ENCODE results near the gene PIWIL4. TPM values are rescaled to one million over a fixed set of nuclear protein-coding genes. Genes with fewer than 3 reads are reported as not detected.

The PIWIL4 gene
- total and polyA plus RNA-seq, 5 experiments from 2014 or later = 0.98 to 1.6 (median 1.5) TPM; not detected in 2

DNA sequence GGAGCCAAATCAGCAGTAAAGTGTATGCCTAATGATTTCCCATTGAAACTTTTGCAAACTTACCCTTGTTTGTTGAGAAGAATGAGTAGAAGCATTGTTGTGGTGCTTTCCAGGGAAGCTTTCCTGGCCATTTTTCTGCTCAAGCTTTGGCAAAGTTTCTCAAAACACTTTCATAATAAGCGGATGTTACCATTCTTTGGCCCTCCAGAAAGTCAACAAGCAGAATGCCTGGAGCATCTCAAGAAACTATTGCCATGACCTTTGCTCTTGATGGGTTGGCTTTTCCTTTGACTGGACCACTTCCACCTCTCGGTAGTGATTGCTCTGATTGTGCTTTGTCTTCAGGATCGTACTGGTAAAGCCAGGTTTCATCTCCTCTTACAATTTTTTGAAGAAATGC is 10.7 kb downstream of the PIWIL4 start:
- Mint-ChIP-seq H3K27me3 (peaks cover 0 to 2% (median 0%) of the 10 kb centered on the region in 5 donors), H3K27ac (no peak overlapping the region), H3K4me1 (peaks cover 0 to 2% (median 0%) of the 10 kb centered on the region in 4 donors), H3K9me3 (no peaks in the 10 kb centered on the region), H3K4me3 (no peak overlapping the region), H3K36me3 (peaks cover 0 to 2% (median 0%) of the 10 kb centered on the region in 3 donors)
- ATAC-seq (no peak), DNase-seq (no peak)
- POLR2A ChIA-PET = no interaction called here

DNA sequence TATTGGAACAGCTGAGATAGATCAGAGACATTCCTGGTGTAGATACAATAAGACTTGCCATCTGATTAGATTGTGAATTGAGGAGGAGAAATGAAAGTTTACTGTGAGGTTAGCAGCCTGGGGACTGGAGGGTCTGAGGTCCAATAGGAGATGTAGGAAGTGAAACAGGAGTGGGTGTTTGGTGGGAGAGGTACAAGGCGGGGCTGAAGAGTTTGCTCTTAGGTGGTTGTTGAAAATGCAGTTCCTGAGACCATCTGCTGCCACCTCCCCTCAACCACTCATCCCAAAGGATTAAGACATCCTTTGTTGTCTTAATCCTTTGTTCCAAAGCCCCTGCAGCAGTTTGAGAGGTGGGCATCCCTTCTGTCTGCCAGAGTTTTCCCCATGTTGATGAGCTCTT is 14.8 kb downstream of the PIWIL4 start:
- Mint-ChIP-seq H3K9me3 (no peaks in the 10 kb centered on the region), H3K4me1 (peaks cover 0 to 2% (median 0%) of the 10 kb centered on the region in 4 donors), H3K27ac (no peak overlapping the region), H3K4me3 (no peak overlapping the region), H3K36me3 (peaks cover 0 to 2% (median 0%) of the 10 kb centered on the region in 3 donors), H3K27me3 (peaks cover 0 to 2% (median 0%) of the 10 kb centered on the region in 5 donors)
- POLR2A ChIA-PET = no interaction called here
- no peak for ATAC-seq
- no peak for DNase-seq

DNA sequence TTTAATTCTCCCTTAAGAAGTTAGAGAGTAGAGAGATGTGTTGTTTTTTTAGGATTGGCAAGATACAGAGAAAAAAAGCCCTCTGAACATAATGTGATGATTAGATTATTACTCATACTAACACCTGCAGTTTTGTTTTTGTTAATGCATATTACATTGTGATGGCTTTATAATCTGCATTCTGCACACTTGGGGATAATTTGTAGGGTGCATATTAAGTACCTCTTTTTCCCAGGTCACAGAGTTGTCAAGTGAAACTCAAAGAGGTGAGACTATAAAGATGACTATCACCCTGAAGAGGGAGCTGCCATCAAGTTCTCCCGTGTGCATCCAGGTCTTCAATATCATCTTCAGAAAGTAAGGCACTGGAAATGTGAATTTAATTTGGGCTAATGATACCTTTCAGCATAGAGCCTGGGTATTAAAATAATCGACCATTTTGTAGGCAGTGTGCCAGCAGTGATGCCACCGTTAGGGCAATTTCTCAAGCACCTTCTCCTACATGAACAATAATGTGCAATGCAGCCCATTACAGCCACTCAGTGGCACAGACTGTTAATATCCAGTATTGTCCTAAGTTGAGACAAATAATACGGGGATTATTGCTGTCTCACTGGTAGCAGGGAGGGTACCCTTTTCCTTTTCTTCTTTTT is 16.2 kb downstream of the PIWIL4 start:
- DNase-seq = no peak
- POLR2A ChIA-PET = no interaction called here
- Mint-ChIP-seq H3K27me3 (peaks cover 0 to 2% (median 0%) of the 10 kb centered on the region in 5 donors), H3K4me3 (no peak overlapping the region), H3K27ac (no peak overlapping the region), H3K36me3 (no peaks in the 10 kb centered on the region), H3K9me3 (no peaks in the 10 kb centered on the region), H3K4me1 (peaks cover 0 to 2% (median 0%) of the 10 kb centered on the region in 4 donors)
- no peak for ATAC-seq

DNA sequence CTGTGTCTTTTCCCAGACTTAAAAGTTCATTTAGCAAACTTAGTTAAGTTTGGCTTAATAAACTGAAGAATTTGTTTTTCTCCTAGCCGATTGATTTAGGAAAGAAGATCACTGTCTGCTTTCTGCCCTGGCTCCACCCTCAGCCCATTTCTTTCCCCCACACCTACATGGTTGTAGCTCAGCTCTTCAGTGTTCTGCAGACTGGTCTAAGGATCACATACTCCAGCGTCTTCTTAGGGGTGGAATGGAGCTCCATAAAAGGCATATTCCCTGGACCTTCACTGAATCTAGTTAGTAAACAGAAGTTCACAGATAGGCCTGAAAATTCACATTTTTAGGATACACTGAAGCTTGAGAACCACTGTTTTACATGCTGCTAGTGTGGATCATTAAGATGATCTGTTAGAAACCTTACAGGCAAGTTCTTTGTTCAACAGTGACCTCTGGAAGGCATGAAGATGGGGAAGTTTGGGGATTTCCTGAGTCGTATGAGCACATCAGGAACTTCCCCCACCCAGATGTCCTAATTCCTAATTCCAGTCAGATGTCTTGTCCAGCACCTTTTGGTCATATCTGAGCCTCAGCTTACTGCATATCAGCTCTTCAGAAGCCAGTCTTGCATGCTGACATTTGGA is 16.8 kb downstream of the PIWIL4 start:
- Mint-ChIP-seq H3K36me3 (no peaks in the 10 kb centered on the region), H3K4me3 (no peak overlapping the region), H3K4me1 (peaks cover 0 to 2% (median 0%) of the 10 kb centered on the region in 4 donors), H3K27ac (no peak overlapping the region), H3K9me3 (no peaks in the 10 kb centered on the region), H3K27me3 (peaks cover 0 to 2% (median 0%) of the 10 kb centered on the region in 5 donors)
- POLR2A ChIA-PET = no interaction called here
- no peak for DNase-seq
- no peak for ATAC-seq

DNA sequence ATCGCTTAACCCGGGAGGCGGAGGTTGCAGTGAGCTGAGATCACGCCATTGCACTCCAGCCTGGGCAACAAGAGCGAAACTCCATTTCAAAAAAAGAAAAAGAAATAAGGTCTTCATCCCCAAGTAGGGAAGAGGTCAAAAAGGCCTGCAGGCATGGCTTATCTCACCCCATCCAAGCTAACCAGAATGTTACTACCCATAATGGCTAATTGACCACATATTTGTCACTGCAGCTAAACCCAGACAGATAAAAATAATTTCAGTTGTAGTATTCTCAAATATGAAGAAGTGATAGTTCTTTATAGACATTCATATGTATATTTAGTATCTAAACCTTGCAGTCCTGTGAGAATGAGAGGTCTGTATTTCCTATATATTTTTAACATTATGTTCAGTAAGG is 17.8 kb downstream of the PIWIL4 start:
- no peaks in the 10 kb centered on the region for H3K9me3 Mint-ChIP-seq
- H3K27me3 Mint-ChIP-seq = peaks cover 0 to 2% (median 0%) of the 10 kb centered on the region in 5 donors
- peaks cover 0 to 2% (median 0%) of the 10 kb centered on the region in 4 donors for H3K4me1 Mint-ChIP-seq
- DNase-seq = no peak
- ATAC-seq = no peak
- no peak overlapping the region for H3K4me3 Mint-ChIP-seq
- H3K36me3 Mint-ChIP-seq = no peaks in the 10 kb centered on the region
- no peak overlapping the region for H3K27ac Mint-ChIP-seq
- POLR2A ChIA-PET = no interaction called here

DNA sequence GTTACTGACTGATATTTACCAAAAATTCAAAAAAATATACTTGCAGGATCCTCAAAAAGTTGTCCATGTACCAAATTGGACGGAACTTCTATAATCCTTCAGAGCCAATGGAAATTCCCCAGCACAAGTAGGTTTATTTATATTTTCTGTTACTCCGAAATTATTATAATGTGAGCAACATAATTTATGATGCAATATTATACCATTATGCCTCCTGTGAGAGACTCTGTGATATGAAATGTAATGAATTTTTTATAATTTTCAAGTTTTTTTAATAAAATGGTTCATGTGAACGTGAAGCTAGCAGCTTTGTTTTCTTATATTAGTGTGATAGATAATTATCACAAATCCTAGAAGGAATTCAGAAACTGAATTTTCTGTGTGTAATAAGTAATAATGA is 18.2 kb downstream of the PIWIL4 start:
- Mint-ChIP-seq H3K9me3 (no peaks in the 10 kb centered on the region), H3K36me3 (no peaks in the 10 kb centered on the region), H3K4me3 (no peak overlapping the region), H3K4me1 (peaks cover 0 to 2% (median 0%) of the 10 kb centered on the region in 4 donors), H3K27me3 (peaks cover 0 to 2% (median 0%) of the 10 kb centered on the region in 5 donors), H3K27ac (no peak overlapping the region)
- POLR2A ChIA-PET = no interaction called here
- ATAC-seq (no peak), DNase-seq (no peak)

DNA sequence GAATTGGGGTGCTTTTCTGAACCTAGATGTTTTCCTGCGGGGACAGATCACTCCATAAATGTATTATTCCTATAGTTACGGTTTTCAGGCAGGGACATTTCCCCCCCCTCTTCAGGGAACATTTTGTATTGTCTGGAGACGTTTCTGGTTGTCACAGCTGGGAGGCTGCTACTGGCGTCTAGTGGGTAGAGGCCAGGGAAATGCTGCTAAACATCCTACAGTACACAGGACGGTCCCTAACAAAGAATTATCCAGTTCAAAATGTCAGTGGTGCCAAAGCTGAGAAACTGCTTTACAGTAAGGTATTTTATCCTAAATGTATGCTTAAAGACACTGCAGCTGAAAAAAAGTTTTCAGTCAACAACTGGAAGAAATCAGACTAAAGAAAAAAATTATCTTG is 19.4 kb downstream of the PIWIL4 start:
- Mint-ChIP-seq H3K27me3 (no peaks in the 10 kb centered on the region), H3K9me3 (no peaks in the 10 kb centered on the region)
- ATAC-seq = no peak

DNA sequence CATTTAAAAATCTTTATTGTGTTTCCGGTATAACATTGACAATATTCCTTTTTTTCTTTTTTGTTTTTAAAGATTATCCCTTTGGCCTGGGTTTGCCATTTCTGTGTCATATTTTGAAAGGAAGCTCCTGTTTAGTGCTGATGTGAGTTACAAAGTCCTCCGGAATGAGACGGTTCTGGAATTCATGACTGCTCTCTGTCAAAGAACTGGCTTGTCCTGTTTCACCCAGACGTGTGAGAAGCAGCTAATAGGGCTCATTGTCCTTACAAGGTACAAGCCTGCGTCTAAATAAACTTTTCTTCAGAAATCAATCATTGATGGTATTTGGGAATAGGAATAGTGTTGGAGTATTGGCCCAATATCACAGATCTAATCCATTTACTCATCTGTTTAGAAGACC is 19.8 kb downstream of the PIWIL4 start:
- DNase-seq = no peak
- ATAC-seq = no peak
- H3K27ac Mint-ChIP-seq = no peak overlapping the region
- H3K4me1 Mint-ChIP-seq = no peaks in the 10 kb centered on the region
- no peaks in the 10 kb centered on the region for H3K9me3 Mint-ChIP-seq
- H3K27me3 Mint-ChIP-seq = no peaks in the 10 kb centered on the region
- POLR2A ChIA-PET = no interaction called here
- no peaks in the 10 kb centered on the region for H3K36me3 Mint-ChIP-seq
- no peak overlapping the region for H3K4me3 Mint-ChIP-seq

More for the DNA sequence above, 19.4 kb downstream of the PIWIL4 start:
- Mint-ChIP-seq H3K4me1 (peaks cover 0 to 2% (median 0%) of the 10 kb centered on the region in 4 donors), H3K27ac (no peak overlapping the region), H3K36me3 (no peaks in the 10 kb centered on the region), H3K4me3 (no peak overlapping the region)
- no peak for DNase-seq
- POLR2A ChIA-PET = no interaction called here

DNA sequence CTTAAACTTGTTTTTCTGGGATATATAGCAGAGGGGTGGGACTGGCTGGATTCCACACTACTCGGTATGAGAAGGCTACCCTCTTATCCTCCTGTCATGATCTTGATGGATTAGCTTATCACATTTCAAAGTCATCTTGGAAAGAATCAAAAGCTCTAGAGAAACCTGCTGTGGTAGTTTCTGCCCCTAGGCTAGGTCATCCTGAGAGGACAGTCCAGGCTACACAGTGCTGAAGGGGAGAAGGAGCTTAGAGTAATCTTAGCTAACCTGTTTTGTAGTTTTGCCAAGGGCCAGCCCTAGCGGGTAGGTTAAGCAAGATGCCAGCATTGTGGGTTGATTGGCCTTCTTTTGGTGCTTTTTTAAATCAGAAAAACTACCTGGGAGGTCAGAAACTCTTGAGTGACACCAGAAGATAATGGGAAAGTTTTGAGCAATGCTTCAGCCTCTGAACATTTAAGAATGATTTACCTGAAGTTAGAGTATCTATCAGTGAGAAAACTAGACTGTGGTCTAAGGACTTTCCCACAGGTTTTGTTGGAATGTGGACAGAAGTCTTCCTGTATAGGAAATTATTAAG is 21.3 kb downstream of the PIWIL4 start:
- ATAC-seq (no peak), DNase-seq (no peak)
- no peak overlapping the region for H3K27ac Mint-ChIP-seq
- H3K27me3 Mint-ChIP-seq = no peaks in the 10 kb centered on the region
- H3K36me3 Mint-ChIP-seq = no peaks in the 10 kb centered on the region
- no peak overlapping the region for H3K4me3 Mint-ChIP-seq
- POLR2A ChIA-PET = no interaction called here
- no peaks in the 10 kb centered on the region for H3K4me1 Mint-ChIP-seq
- no peaks in the 10 kb centered on the region for H3K9me3 Mint-ChIP-seq

DNA sequence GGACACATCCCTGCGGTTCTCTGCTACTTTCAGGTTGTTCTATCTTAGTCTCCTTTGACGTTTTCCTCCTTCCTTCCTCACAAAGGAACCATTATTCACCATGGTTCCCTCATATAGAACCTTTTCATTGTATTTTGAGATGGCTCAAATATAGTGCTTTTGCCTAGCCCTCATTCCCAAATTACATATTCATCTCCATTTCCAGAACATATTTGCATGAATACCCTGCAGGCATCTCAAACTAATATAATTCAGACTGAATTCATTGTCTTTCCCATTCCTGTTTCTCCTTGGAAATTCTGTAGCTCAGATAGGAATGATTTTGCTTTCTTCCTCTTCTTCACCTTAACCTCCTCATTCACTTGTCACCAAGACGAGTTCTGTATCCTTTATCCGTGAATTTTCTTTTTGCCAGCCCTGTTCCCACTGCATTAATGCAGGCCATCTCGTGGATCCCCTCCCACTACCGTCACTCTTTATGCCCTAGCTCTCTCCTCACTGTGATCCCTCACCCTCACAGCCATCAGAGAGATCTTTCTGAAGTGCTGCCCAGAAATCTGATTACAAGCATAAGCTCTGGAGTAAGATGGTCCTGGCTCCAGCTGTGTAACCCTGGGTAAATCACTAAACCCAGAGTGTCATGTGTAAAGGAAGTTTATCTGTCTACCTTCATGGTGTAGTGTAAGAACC is 23.3 kb downstream of the PIWIL4 start:
- no peak overlapping the region for H3K4me3 Mint-ChIP-seq
- no peaks in the 10 kb centered on the region for H3K36me3 Mint-ChIP-seq
- POLR2A ChIA-PET = no interaction called here
- DNase-seq (no peak), ATAC-seq (no peak)
- no peak overlapping the region for H3K27ac Mint-ChIP-seq
- no peaks in the 10 kb centered on the region for H3K4me1 Mint-ChIP-seq
- no peaks in the 10 kb centered on the region for H3K9me3 Mint-ChIP-seq
- no peaks in the 10 kb centered on the region for H3K27me3 Mint-ChIP-seq

DNA sequence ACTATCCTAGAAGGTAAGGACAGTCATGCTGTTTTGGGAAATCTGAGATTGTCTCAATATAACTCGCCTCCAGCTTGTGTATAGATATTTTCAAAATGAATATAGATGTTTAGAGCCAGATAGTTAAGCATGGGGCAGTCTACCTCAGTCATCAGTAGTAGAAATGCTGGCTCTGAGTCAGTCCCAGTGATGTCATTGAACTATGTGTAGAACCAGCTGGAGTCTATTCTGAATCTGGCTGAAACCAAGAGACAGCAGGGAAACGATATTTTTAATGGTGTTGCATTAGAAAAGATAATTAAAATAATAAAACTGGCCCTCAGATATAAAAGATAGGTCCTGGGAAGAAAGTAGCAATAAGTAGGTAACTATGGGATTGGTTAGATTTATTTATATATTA is 25.9 kb downstream of the PIWIL4 start:
- H3K27ac Mint-ChIP-seq = no peak overlapping the region
- H3K27me3 Mint-ChIP-seq = no peaks in the 10 kb centered on the region
- no peak overlapping the region for H3K4me3 Mint-ChIP-seq
- ATAC-seq (no peak), DNase-seq (no peak)
- no peaks in the 10 kb centered on the region for H3K36me3 Mint-ChIP-seq
- H3K9me3 Mint-ChIP-seq = no peaks in the 10 kb centered on the region
- no peaks in the 10 kb centered on the region for H3K4me1 Mint-ChIP-seq
- POLR2A ChIA-PET = no interaction called here

DNA sequence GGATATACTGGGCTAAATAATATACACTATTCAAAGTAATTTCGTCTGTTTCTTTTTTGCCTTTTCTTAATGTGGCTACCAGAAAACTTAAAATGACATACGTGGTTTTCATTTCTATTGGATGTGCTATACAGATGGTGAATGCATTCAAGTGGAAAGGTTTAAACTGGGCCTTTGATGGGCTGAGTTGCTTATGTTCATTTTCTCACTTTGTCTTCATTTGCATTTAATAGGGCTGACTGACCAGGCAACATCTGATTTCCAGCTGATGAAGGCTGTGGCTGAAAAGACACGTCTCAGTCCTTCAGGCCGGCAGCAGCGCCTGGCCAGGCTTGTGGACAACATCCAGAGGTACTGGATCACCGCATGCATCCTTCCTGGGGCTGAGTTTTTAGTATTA is 27.9 kb downstream of the PIWIL4 start:
- ATAC-seq (no peak), DNase-seq (no peak)
- Mint-ChIP-seq H3K27ac (no peak overlapping the region), H3K36me3 (peaks cover under 1 to 5% (median 2%) of the 10 kb centered on the region in 3 donors), H3K9me3 (peaks cover 0 to 3% (median 0%) of the 10 kb centered on the region in 9 donors), H3K27me3 (no peaks in the 10 kb centered on the region), H3K4me1 (no peaks in the 10 kb centered on the region), H3K4me3 (no peak overlapping the region)
- POLR2A ChIA-PET = no interaction called here

DNA sequence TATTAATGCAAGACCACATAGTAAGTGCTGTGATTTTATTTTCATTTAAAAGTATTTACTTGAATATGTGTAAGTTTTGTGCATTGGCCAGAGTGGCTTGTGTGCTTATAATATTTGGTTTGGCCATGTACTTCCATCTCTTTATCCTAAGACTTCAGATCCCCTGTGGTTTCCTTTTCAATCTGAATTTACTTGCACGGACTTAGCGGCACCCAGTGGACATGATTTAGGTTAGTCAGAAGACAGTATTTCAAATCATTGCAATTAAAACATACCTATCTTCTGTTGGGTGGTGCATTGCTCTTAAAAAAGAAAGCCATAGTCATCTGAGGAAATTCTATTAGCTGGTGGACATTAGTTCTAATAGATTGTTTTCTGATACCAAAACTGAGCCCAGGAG is 30.7 kb downstream of the PIWIL4 start:
- DNase-seq (no peak), ATAC-seq (no peak)
- no peak overlapping the region for H3K4me3 Mint-ChIP-seq
- peaks cover 3 to 17% (median 11%) of the 10 kb centered on the region in 3 donors for H3K36me3 Mint-ChIP-seq
- no peaks in the 10 kb centered on the region for H3K27me3 Mint-ChIP-seq
- H3K4me1 Mint-ChIP-seq = peaks cover 0 to 2% (median 0%) of the 10 kb centered on the region in 4 donors
- H3K9me3 Mint-ChIP-seq = peaks cover 0 to 7% (median 0%) of the 10 kb centered on the region in 9 donors
- H3K27ac Mint-ChIP-seq = no peak overlapping the region
- POLR2A ChIA-PET = no interaction called here
